Brain microvascular endothelial cell (primary cell): ENCODE results near the gene TM4SF4.

Experiments
- DNase-seq: peaks from one replicate; pipeline ENCODE4 v3.0.0-alpha.2; 2020
- H3K27ac ChIP-seq: fragments of 250-450 bp; sonication (Bioruptor Pico); 2 replicates; pipeline ENCODE4 v1.5.1; 2020; ENCODE audit warnings: mild to moderate bottlenecking, moderate library complexity
- H3K27me3 ChIP-seq: fragments of 250-450 bp; sonication (Bioruptor Pico); replicated peaks from 2 replicates; pipeline ENCODE4 v1.5.1; 2020; ENCODE audit warnings: mild to moderate bottlenecking
- H3K36me3 ChIP-seq: fragments of 250-450 bp; sonication (Bioruptor Pico); replicated peaks from 2 replicates; pipeline ENCODE4 v1.5.1; 2020; ENCODE audit warnings: mild to moderate bottlenecking
- H3K4me3 ChIP-seq: 2 replicates; pipeline ENCODE4 v1.5.1; 2011; ENCODE audit warnings: low read depth, mild to moderate bottlenecking, control low read depth, low read length, moderate library complexity
- CTCF ChIP-seq: IDR thresholded peaks from 2 replicates; pipeline ENCODE4 v1.5.1; 2011; ENCODE audit warnings: low read depth, mild to moderate bottlenecking, moderate library complexity, low read length, control low read depth, inconsistent platforms; ENCODE audit errors: missing control alignments
- in situ Hi-C: cut with HindIII; loops from 2 replicates; pipeline ENCODE4 v1.10.0; 2017; ENCODE audit warnings: low sequenced_read_pairs, low pct_ligation_motif_present

Gene TM4SF4

DNA sequence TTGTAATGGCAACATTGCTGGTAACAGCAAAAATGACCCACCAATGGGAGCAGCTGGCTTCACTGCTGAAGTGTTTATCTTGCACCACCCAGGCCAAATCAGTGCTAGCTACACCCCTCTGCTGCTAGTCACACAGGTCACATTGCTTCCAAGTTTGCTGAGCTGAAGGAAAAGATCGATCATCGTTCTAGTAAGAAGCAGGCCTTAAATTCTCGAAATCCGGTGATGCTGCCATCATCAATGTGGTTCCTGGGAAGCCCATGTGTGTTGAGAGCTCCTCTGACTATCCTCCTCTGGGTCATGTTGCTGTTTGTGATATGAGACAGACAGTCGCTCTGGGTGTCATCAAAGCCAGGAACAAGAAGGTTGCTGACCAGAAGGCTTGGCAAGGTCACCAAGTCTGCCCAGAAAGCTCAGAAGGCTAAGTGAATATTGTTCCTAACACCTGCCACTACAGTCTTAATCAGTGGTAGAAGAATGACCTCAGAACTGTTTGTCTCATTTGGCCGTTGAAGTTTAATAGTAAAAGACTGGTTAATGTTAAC, 21.2 kb downstream of the TM4SF4 start:
- Histone ChIP-seq H3K27ac (no peak overlapping the region), H3K36me3 (no peaks in the 10 kb centered on the region), H3K27me3 (no peaks in the 10 kb centered on the region), H3K4me3 (no peak overlapping the region)
- in situ Hi-C loops = no loop called here
- no peak for TF ChIP-seq CTCF
- DNase-seq = no peak

DNA sequence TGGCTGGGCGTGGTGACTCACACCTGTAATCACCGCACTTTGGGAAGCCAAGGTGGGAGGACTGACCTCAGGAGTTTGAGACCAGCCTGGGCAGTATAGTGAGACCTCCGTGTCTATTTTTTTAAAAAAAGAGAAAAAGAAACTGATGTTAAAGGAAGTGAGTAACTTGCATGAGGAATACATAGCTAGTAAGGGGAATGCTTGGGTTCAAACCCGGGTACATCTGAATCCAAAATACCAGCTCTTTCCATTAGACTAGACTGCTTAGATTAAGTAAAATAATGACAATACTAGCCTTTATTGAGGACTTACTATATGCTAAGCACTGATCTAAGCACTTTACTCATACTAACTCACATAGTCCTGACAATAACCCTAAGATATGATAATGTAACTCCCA, 22.4 kb downstream of the TM4SF4 start:
- in situ Hi-C loops = no loop called here
- no peak for DNase-seq
- H3K27me3 ChIP-seq = no peaks in the 10 kb centered on the region
- H3K27ac ChIP-seq = no peak overlapping the region
- no peak overlapping the region for H3K4me3 ChIP-seq
- H3K36me3 ChIP-seq = no peaks in the 10 kb centered on the region
- TF ChIP-seq CTCF = no peak

GRCh38 chr3:149497966-149498670, 23.6 kb downstream of the TM4SF4 start:
- no peak overlapping the region for H3K4me3 ChIP-seq
- TF ChIP-seq CTCF = no peak
- H3K36me3 ChIP-seq = no peaks in the 10 kb centered on the region
- H3K27me3 ChIP-seq = no peaks in the 10 kb centered on the region
- in situ Hi-C loops = no loop called here
- no peak for DNase-seq
- no peak overlapping the region for H3K27ac ChIP-seq

DNA sequence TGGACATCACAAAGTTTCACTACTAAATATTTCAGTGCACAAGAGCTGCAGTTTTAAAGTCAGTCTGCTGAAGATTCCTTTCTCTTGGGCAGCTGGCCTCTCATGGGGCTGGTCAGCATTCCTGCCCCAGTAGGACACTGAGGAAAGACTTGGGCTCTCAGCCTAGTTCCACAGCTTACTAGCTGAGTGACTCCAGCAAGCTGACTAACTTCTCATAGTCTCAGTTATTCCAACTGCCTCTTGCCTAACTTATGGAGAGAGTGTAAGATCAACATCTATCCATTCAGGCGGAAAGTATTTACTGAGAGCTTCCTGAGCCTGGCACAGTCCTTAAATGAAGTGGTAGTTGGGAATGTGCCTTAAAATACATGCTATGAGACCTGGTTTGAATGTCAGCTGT, 27.0 kb downstream of the TM4SF4 start:
- Histone ChIP-seq H3K36me3 (no peaks in the 10 kb centered on the region), H3K27me3 (no peaks in the 10 kb centered on the region), H3K4me3 (no peak overlapping the region), H3K27ac (peak overlapping the region; percentile 57)
- no peak for TF ChIP-seq CTCF
- in situ Hi-C loops = loop anchor here (25.0 kb wide), 1 partner anchor 236 kb away; no protein-coding TSS in a partner anchor
- DNase-seq = peak; percentile 75

GRCh38 chr3:149502438-149502837, 27.9 kb downstream of the TM4SF4 start:
- no peak for TF ChIP-seq CTCF
- Histone ChIP-seq H3K36me3 (no peaks in the 10 kb centered on the region), H3K4me3 (no peak overlapping the region), H3K27me3 (no peaks in the 10 kb centered on the region), H3K27ac (no peak overlapping the region)
- no peak for DNase-seq
- in situ Hi-C loops = loop anchor here (25.0 kb wide), 1 partner anchor 235 kb away; no protein-coding TSS in a partner anchor
